IPS-20b (cell line): ENCODE data around the gene ZNF433.
A peak's percentile ranks its signal among the peaks of the same experiment; 100 is the strongest.
"Not testable (repeated sequence)": the region's sequence is repeated elsewhere in the genome, so short reads cannot be mapped to it uniquely, and the experiment has no call there.

Experiments
- H3K27ac ChIP-seq: one replicate; pipeline ENCODE4 v1.5.1; 2013; ENCODE audit warnings: low read length
- H3K27me3 ChIP-seq: 2 replicates; pipeline ENCODE4 v1.6.1; 2013; ENCODE audit warnings: mild to moderate bottlenecking, low read length, inconsistent platforms; ENCODE audit not compliant: insufficient read depth
- H3K36me3 ChIP-seq: 2 replicates; pipeline ENCODE4 v1.6.1; 2013; ENCODE audit warnings: low read depth, mild to moderate bottlenecking, inconsistent platforms, low read length, moderate library complexity; ENCODE audit not compliant: insufficient read depth
- H3K4me1 ChIP-seq: 2 replicates; pipeline ENCODE4 v1.6.1; 2013; ENCODE audit warnings: mild to moderate bottlenecking, control low read depth, inconsistent platforms, low read length, moderate library complexity; ENCODE audit not compliant: insufficient read depth
- H3K4me3 ChIP-seq: 2 replicates; pipeline ENCODE4 v1.5.1; 2013; ENCODE audit warnings: mild to moderate bottlenecking, low read length, inconsistent platforms
- H3K9ac ChIP-seq: 2 replicates; pipeline ENCODE4 v1.6.1; 2013; ENCODE audit warnings: low read depth, mild to moderate bottlenecking, inconsistent platforms, low read length, moderate library complexity
- H3K9me3 ChIP-seq: 2 replicates; pipeline ENCODE4 v1.6.1; 2013; ENCODE audit warnings: mild to moderate bottlenecking, low read depth, low read length, inconsistent platforms; ENCODE audit not compliant: insufficient read depth

ZNF433 gene

GRCh38 chr19:12043752-12044422 lies 8.4 kb upstream of the ZNF433 start:
- Histone ChIP-seq H3K4me3 (peak overlapping the region; percentile 40), H3K9ac (no peak overlapping the region), H3K27me3 (no peaks in the 10 kb centered on the region), H3K36me3 (peaks cover 60% of the 10 kb centered on the region), H3K27ac (no peak overlapping the region), H3K9me3 (peaks cover 66% of the 10 kb centered on the region), H3K4me1 (no peaks in the 10 kb centered on the region)

GRCh38 chr19:12042893-12043292 lies 7.4 kb upstream of the ZNF433 start:
- Histone ChIP-seq H3K9me3 (peaks cover 64% of the 10 kb centered on the region), H3K9ac (no peak overlapping the region), H3K27ac (no peak overlapping the region), H3K4me3 (no peak overlapping the region), H3K4me1 (no peaks in the 10 kb centered on the region), H3K27me3 (no peaks in the 10 kb centered on the region), H3K36me3 (peaks cover 58% of the 10 kb centered on the region)

- H3K4me3 ChIP-seq, result peak overlapping the region; percentile 70
- H3K9ac ChIP-seq, result no peak overlapping the region
- peaks cover 11% of the 10 kb centered on the region; the same call in 1 of the 2 replicates for H3K27me3 ChIP-seq
Observed at GRCh38 chr19:12034620-12035019, 859 bp downstream of the ZNF433 start.

GRCh38 chr19:12034198-12034597 lies 1.3 kb downstream of the ZNF433 start:
- Histone ChIP-seq H3K9ac (no peak overlapping the region), H3K36me3 (0 out of 2 replicates have a peak, but pooled peaks cover 3% of the 10 kb centered on the region), H3K27me3 (peaks cover 11% of the 10 kb centered on the region; the same call in 1 of the 2 replicates)

More at GRCh38 chr19:12034620-12035019, 859 bp downstream of the ZNF433 start:
- H3K9me3 ChIP-seq, result peaks cover under 1% of the 10 kb centered on the region; the same call in 1 of the 2 replicates
- no peak overlapping the region for H3K27ac ChIP-seq
- H3K4me1 ChIP-seq, result peaks cover 2% of the 10 kb centered on the region; the same call in 1 of the 2 replicates
- H3K36me3 ChIP-seq, result 0 out of 2 replicates have a peak, but pooled peaks cover 3% of the 10 kb centered on the region

GRCh38 chr19:12015753-12016116 lies 19.7 kb downstream of the ZNF433 start:
- H3K27me3 ChIP-seq, result no peaks in the 10 kb centered on the region
- no peak overlapping the region for H3K9ac ChIP-seq
- H3K27ac ChIP-seq, result no peak overlapping the region
- H3K4me1 ChIP-seq, result no peaks in the 10 kb centered on the region
- no peak overlapping the region for H3K4me3 ChIP-seq
- peaks cover 93% of the 10 kb centered on the region for H3K9me3 ChIP-seq
- peaks cover 56% of the 10 kb centered on the region for H3K36me3 ChIP-seq

More at GRCh38 chr19:12034198-12034597, 1.3 kb downstream of the ZNF433 start:
- Histone ChIP-seq H3K27ac (no peak overlapping the region), H3K4me3 (peak overlapping the region; percentile 70; the same call in 1 of the 2 replicates), H3K9me3 (peaks cover 4% of the 10 kb centered on the region; the same call in 1 of the 2 replicates), H3K4me1 (peaks cover 2% of the 10 kb centered on the region; the same call in 1 of the 2 replicates)

- no peak overlapping the region for H3K27ac ChIP-seq
- no peaks in the 10 kb centered on the region for H3K27me3 ChIP-seq
- H3K9ac ChIP-seq, result no peak overlapping the region
- H3K4me3 ChIP-seq, result no peak overlapping the region; the same call in 1 of the 2 replicates
- H3K9me3 ChIP-seq, result peaks cover 89% of the 10 kb centered on the region
- H3K4me1 ChIP-seq, result no peaks in the 10 kb centered on the region
- peaks cover 56% of the 10 kb centered on the region for H3K36me3 ChIP-seq
Observed at GRCh38 chr19:12015015-12015752, 20.3 kb downstream of the ZNF433 start.

GRCh38 chr19:12000152-12000981 lies 35.1 kb downstream of the ZNF433 start:
- Histone ChIP-seq H3K4me1 (no peaks in the 10 kb centered on the region), H3K4me3 (no peak overlapping the region), H3K27ac (no peak overlapping the region), H3K36me3 (peaks cover 22% of the 10 kb centered on the region; the same call in 1 of the 2 replicates), H3K27me3 (no peaks in the 10 kb centered on the region), H3K9me3 (no peaks in the 10 kb centered on the region; the same call in 1 of the 2 replicates), H3K9ac (no peak overlapping the region)

GRCh38 chr19:11995174-11995573 lies 40.3 kb downstream of the ZNF433 start:
- no peaks in the 10 kb centered on the region for H3K27me3 ChIP-seq
- no peak overlapping the region for H3K9ac ChIP-seq
- H3K36me3 ChIP-seq, result peaks cover 20% of the 10 kb centered on the region
- H3K9me3 ChIP-seq, result no peaks in the 10 kb centered on the region; the same call in 1 of the 2 replicates
- no peak overlapping the region for H3K27ac ChIP-seq
- H3K4me1 ChIP-seq, result no peaks in the 10 kb centered on the region
- H3K4me3 ChIP-seq, result no peak overlapping the region

GRCh38 chr19:11991921-11992320 lies 43.6 kb downstream of the ZNF433 start:
- H3K27me3 ChIP-seq, H3K9ac ChIP-seq: not testable (repeated sequence)
- peaks cover 23% of the 10 kb centered on the region for H3K36me3 ChIP-seq

GRCh38 chr19:11989112-11989456 lies 46.4 kb downstream of the ZNF433 start:
- no peaks in the 10 kb centered on the region for H3K4me1 ChIP-seq

More at GRCh38 chr19:11991921-11992320, 43.6 kb downstream of the ZNF433 start:
- H3K9me3 ChIP-seq, H3K4me3 ChIP-seq, H3K4me1 ChIP-seq, H3K27ac ChIP-seq: not testable (repeated sequence)

More at GRCh38 chr19:11989112-11989456, 46.4 kb downstream of the ZNF433 start:
- H3K27me3 ChIP-seq, result no peaks in the 10 kb centered on the region
- H3K9me3 ChIP-seq, result no peaks in the 10 kb centered on the region
- peaks cover 19% of the 10 kb centered on the region for H3K36me3 ChIP-seq
- H3K27ac ChIP-seq, result no peak overlapping the region
- no peak overlapping the region for H3K9ac ChIP-seq
- peak overlapping the region; percentile 100; the same call in 1 of the 2 replicates for H3K4me3 ChIP-seq
